Endothelial cell of umbilical vein (primary cell): ENCODE data around the gene SUMO4. TPM values are rescaled to one million over a fixed set of nuclear protein-coding genes. Genes with fewer than 3 reads are reported as not detected.

Experiments used
- BruUV-seq: library from RNA; stranded (reverse); fragments of 400-500 nt; replicated peaks from 2 replicates; lab custom pipeline; 2021; lab: Mats Ljungman, UMichigan
- CTCF ChIA-PET: fragments of 300-600, 350-600 bp; sonication (Branson Sonifier 250); formaldehyde crosslinking; loops from one replicate; lab custom pipeline; 2021; ENCODE audit warnings: antibody characterized with exemption, inconsistent platforms; lab: Charles Lee
- POLR2A ChIA-PET: fragments of 300-600, 350-600 bp; sonication (Branson Sonifier 250); formaldehyde crosslinking; loops from one replicate; lab custom pipeline; 2021; ENCODE audit warnings: antibody characterized with exemption, inconsistent platforms; lab: Charles Lee
- DNase-seq: peaks from one replicate; pipeline ENCODE4 v3.0.0-alpha.2; 2011; ENCODE audit warnings: low read depth, low spot score
- FAIRE-seq: peaks from 2 replicates; lab custom pipeline; 2011; peaks lifted over from hg19 to GRCh38; lab: Jason Lieb, UNC
- H2AFZ ChIP-seq: 2 replicates; pipeline ENCODE4 v1.6.0; 2012; ENCODE audit warnings: low read depth, low read length, control low read depth, inconsistent platforms
- H3K27ac ChIP-seq: 2 replicates; pipeline ENCODE4 v1.5.1; 2011; ENCODE audit warnings: low read depth, mild to moderate bottlenecking, control low read depth, low read length, moderate library complexity; ENCODE audit not compliant: insufficient read depth
- H3K27me3 ChIP-seq, 2 experiments: 2 replicates each; pipeline versions ENCODE4 v1.6.0 to v1.6.1; 2011; ENCODE audit warnings: low read length in 2 of 2, mixed read lengths in 1 of 2; ENCODE audit not compliant: control insufficient read depth in 2 of 2, insufficient read depth in 2 of 2
- H3K36me3 ChIP-seq, 2 experiments: 2 replicates in 1 of 2; 3 replicates in 1 of 2; pipeline ENCODE4 v1.5.1; 2011; ENCODE audit warnings: low read length in 2 of 2, mild to moderate bottlenecking in 1 of 2, moderate library complexity in 1 of 2; ENCODE audit not compliant: control insufficient read depth in 2 of 2, insufficient read depth in 2 of 2; ENCODE audit errors: extremely low read depth in 1 of 2
- H3K4me1 ChIP-seq: 3 replicates; pipeline ENCODE4 v1.5.1; 2011; ENCODE audit warnings: mild to moderate bottlenecking, low read length; ENCODE audit not compliant: control insufficient read depth, insufficient read depth; ENCODE audit errors: extremely low read depth
- H3K4me2 ChIP-seq: 2 replicates; pipeline ENCODE4 v1.6.1; 2011; ENCODE audit warnings: low read length, control low read depth, mixed read lengths; ENCODE audit not compliant: insufficient read depth
- H3K4me3 ChIP-seq, 3 experiments: fragments of 200-600 bp in 1 of 3; sonication (generic), shearing (Covaris generic) in 1 of 3; replicated peaks in 1 of 3; 2 replicates each; pipeline ENCODE4 v1.5.1; 2011 to 2016; ENCODE audit warnings: control low read depth in 3 of 3, low read length in 3 of 3, mild to moderate bottlenecking in 2 of 3, inconsistent platforms in 1 of 3, low read depth in 1 of 3, moderate library complexity in 1 of 3; ENCODE audit not compliant: insufficient read depth in 1 of 3
- H3K79me2 ChIP-seq: 2 replicates; pipeline ENCODE4 v1.6.0; 2012; ENCODE audit warnings: low read length, inconsistent platforms; ENCODE audit not compliant: control insufficient read depth, insufficient read depth
- H3K9ac ChIP-seq: replicated peaks from 2 replicates; pipeline ENCODE3; 2011; ENCODE audit warnings: low read length, control low read depth; ENCODE audit not compliant: insufficient read depth; ENCODE audit errors: extremely low read depth
- H3K9me1 ChIP-seq: replicated peaks from 3 replicates; pipeline ENCODE4 v1.6.0; 2011; ENCODE audit warnings: mild to moderate bottlenecking, low read length; ENCODE audit not compliant: control insufficient read depth, insufficient read depth; ENCODE audit errors: extremely low read depth
- H3K9me3 ChIP-seq: replicated peaks from 2 replicates; pipeline ENCODE4 v1.5.1; 2012; ENCODE audit warnings: low read length, inconsistent platforms; ENCODE audit not compliant: control insufficient read depth, insufficient read depth
- H4K20me1 ChIP-seq: replicated peaks from 2 replicates; pipeline ENCODE3; 2011; ENCODE audit warnings: mild to moderate bottlenecking, low read length; ENCODE audit not compliant: control insufficient read depth, insufficient read depth; ENCODE audit errors: extremely low read depth
- CTCF ChIP-seq, 2 donors: IDR thresholded peaks; 1 replicate in 1 of 2; 2 replicates in 1 of 2; pipeline ENCODE4 v1.5.1; 2011; ENCODE audit warnings: low read length in 2 of 2, mild to moderate bottlenecking in 2 of 2, moderate library complexity in 2 of 2, control low read depth in 1 of 2, inconsistent platforms in 1 of 2, low read depth in 1 of 2; ENCODE audit not compliant: insufficient read depth in 1 of 2; ENCODE audit errors: extremely low read depth in 1 of 2
- EZH2 ChIP-seq: IDR thresholded peaks from 2 replicates; pipeline ENCODE4 v1.6.1; 2012; ENCODE audit warnings: borderline replicate concordance, low read depth, mild to moderate bottlenecking, moderate library complexity, low read length, inconsistent platforms; ENCODE audit not compliant: severe bottlenecking
- FOS ChIP-seq: IDR thresholded peaks from 2 replicates; pipeline ENCODE4 v1.6.1; 2011; ENCODE audit warnings: mild to moderate bottlenecking, low read length, moderate library complexity, borderline replicate concordance; ENCODE audit not compliant: insufficient read depth
- GATA2 ChIP-seq: IDR thresholded peaks from 2 replicates; pipeline ENCODE4 v1.7.0; 2011; ENCODE audit warnings: low read depth, mild to moderate bottlenecking, moderate library complexity, mixed read lengths, low read length; ENCODE audit not compliant: insufficient read length, insufficient read depth
- JUN ChIP-seq: IDR thresholded peaks from 2 replicates; pipeline ENCODE4 v1.6.1; 2011; ENCODE audit warnings: borderline replicate concordance, low read depth; ENCODE audit not compliant: insufficient read length, insufficient read depth
- MAX ChIP-seq: IDR thresholded peaks from 2 replicates; pipeline ENCODE4 v1.6.1; 2011; ENCODE audit not compliant: insufficient read depth, insufficient read length
- MYC ChIP-seq: IDR thresholded peaks from one replicate; pipeline ENCODE4 v1.6.1; 2011; ENCODE audit warnings: mild to moderate bottlenecking, low read depth, low read length
- POLR2A ChIP-seq: IDR thresholded peaks from 2 replicates; pipeline ENCODE4 v1.6.1; 2012; ENCODE audit warnings: low read depth, mild to moderate bottlenecking, control low read depth, low read length
- POLR2AphosphoS5 ChIP-seq: IDR thresholded peaks from 2 replicates; pipeline ENCODE4 v1.6.1; 2012; ENCODE audit warnings: low read depth, mild to moderate bottlenecking, control low read depth, low read length, moderate library complexity; ENCODE audit not compliant: insufficient read depth
- dilution Hi-C: fragments of 300-500 bp; cut with MboI; formaldehyde crosslinking; loops from one replicate; pipeline ENCODE4 v1.15.0; 2019; ENCODE audit warnings: low sequenced_read_pairs; ENCODE audit not compliant: extremely low pct_ligation_motif_present
- intact Hi-C: fragments of 100-400 bp; cut with micrococcal nuclease; formaldehyde crosslinking; loops from one replicate; pipeline ENCODE4 v1.10.0; 2022
- polyA plus RNA-seq, 4 experiments: library from polyadenylated mRNA; depleted of rRNA in 3 of 4; stranded (reverse) in 3 of 4; unstranded in 1 of 4; fragments of >200 nt; gene quantifications; 2 replicates each; pipeline versions ENCODE4 v1.2.1 to v1.2.3, GENCODE V29; 2011 to 2012; ENCODE audit warnings: missing spikeins in 1 of 4
- total RNA-seq: library from RNA; stranded (reverse); gene quantifications from 2 replicates; pipeline ENCODE4 v1.2.3, GENCODE V29; 2021

The SUMO4 gene
- total and polyA plus RNA-seq, 2 donors (not counting 3 experiments of a cell fraction or from before 2014, with no cell fraction given) = 0.10 to 2.6 TPM

- H3K4me1 ChIP-seq = no peaks in the 10 kb centered on the region
- H3K9me3 ChIP-seq = no peaks in the 10 kb centered on the region
- no peak overlapping the region for H2AFZ ChIP-seq
- no peak overlapping the region for H3K4me2 ChIP-seq
- ChIA-PET CTCF (interaction anchor here (0.8 to 1.0 kb wide), 2 partner anchors 22 to 65 kb away, joined by 3 to 4 read pairs; no protein-coding TSS in a partner anchor), POLR2A (no interaction called here)
- H3K27me3 ChIP-seq = no peaks in the 10 kb centered on the region
- dilution Hi-C loops (no loop called here), intact Hi-C loops (loop anchor here (5.0 kb wide), 1 partner anchor 92 kb away; the partner anchor contains the start of gene TAB2)
- H3K36me3 ChIP-seq = peaks cover 5 to 7% of the 10 kb centered on the region in 2 experiments
- DNase-seq (no peak), FAIRE-seq (no peak)
- no peak overlapping the region for H3K4me3 ChIP-seq
- no peak overlapping the region for H3K27ac ChIP-seq
- BruUV-seq = no TSS peak
- no peaks in the 10 kb centered on the region for H3K9me1 ChIP-seq
- TF ChIP-seq MYC (no peak), GATA2 (no peak), JUN (no peak), EZH2 (no peak), POLR2AphosphoS5 (no peak), FOS (no peak), MAX (no peak), CTCF (IDR thresholded peaks at IDR 0.05; ENCODE audit: extremely low read depth in 1 of 2, insufficient read depth in 1 of 2, low read depth in 1 of 2, low read length in 2 of 2) (no peak), POLR2A (no peak)
- no peak overlapping the region for H3K9ac ChIP-seq
- H3K79me2 ChIP-seq = no peaks in the 10 kb centered on the region
- no peaks in the 10 kb centered on the region for H4K20me1 ChIP-seq
These were observed 9.6 kb downstream of the SUMO4 start for GRCh38 chr6:149409617-149410016.
